SK-N-MC (cell line): ENCODE results near the gene TRIM17.
A peak's percentile ranks its signal among the peaks of the same experiment; 100 is the strongest.

Experiments
- EZH2 ChIP-seq: fragments of 200-600 bp; sonication (generic); IDR thresholded peaks from one replicate; pipeline ENCODE4 v1.6.1; 2017; ENCODE audit warnings: antibody characterized with exemption
- FOXP2 ChIP-seq: optimal IDR thresholded peaks from 2 replicates; pipeline ENCODE3; 2011; ENCODE audit warnings: mild to moderate bottlenecking, moderate library complexity; ENCODE audit not compliant: insufficient read depth; ENCODE audit errors: extremely low read length, control extremely low read depth
- POLR2AphosphoS5 ChIP-seq: IDR thresholded peaks from 2 replicates; pipeline ENCODE4 v1.6.1; 2012; ENCODE audit warnings: mild to moderate bottlenecking, low read depth, low read length, borderline replicate concordance

GRCh38 chr1:228464487-228464983 is 47.9 kb upstream of the TRIM17 start:
- TF ChIP-seq EZH2 = peak; percentile 53
- no peak for TF ChIP-seq POLR2AphosphoS5
- no peak for TF ChIP-seq FOXP2
